AG09309 (cell line): Measurements from ENCODE around the gene RBFOX1.

Experiments used
- DNase-seq: peaks from one replicate; pipeline ENCODE4 v3.0.0-alpha.2; 2010; ENCODE audit warnings: low read depth
- H3K4me3 ChIP-seq: 2 replicates; pipeline ENCODE4 v1.5.1; 2011; ENCODE audit warnings: mild to moderate bottlenecking, low read depth, low read length, moderate library complexity; ENCODE audit not compliant: control insufficient read depth
- CTCF ChIP-seq: IDR thresholded peaks from 2 replicates; pipeline ENCODE4 v1.5.1; 2011; ENCODE audit warnings: mild to moderate bottlenecking, low read depth, low read length, inconsistent platforms; ENCODE audit not compliant: insufficient read depth, control insufficient read depth; ENCODE audit errors: missing control alignments

The RBFOX1 gene

GRCh38 chr16:7420079-7420478 is 87.4 kb downstream of the RBFOX1 start:
- DNase-seq, result no peak
- H3K4me3 ChIP-seq, result no peak overlapping the region
- TF ChIP-seq CTCF, result no peak

GRCh38 chr16:7420843-7421242 is 88.2 kb downstream of the RBFOX1 start:
- TF ChIP-seq CTCF, result no peak
- no peak overlapping the region for H3K4me3 ChIP-seq
- DNase-seq, result no peak

GRCh38 chr16:7421578-7421977 is 88.9 kb downstream of the RBFOX1 start:
- no peak for TF ChIP-seq CTCF
- no peak for DNase-seq
- H3K4me3 ChIP-seq, result no peak overlapping the region

- TF ChIP-seq CTCF, result no peak
- no peak for DNase-seq
- no peak overlapping the region for H3K4me3 ChIP-seq
Measured at GRCh38 chr16:7422036-7422888, 89.6 kb downstream of the RBFOX1 start.

GRCh38 chr16:7423434-7424044 is 90.9 kb downstream of the RBFOX1 start:
- TF ChIP-seq CTCF, result no peak
- no peak for DNase-seq
- H3K4me3 ChIP-seq, result no peak overlapping the region

- DNase-seq, result no peak
- H3K4me3 ChIP-seq, result no peak overlapping the region
- TF ChIP-seq CTCF, result no peak
Measured at GRCh38 chr16:7426161-7426560, 93.5 kb downstream of the RBFOX1 start.
